LNCaP clone FGC (cell line): ENCODE measurements around the gene SNX33.
"Not testable (repeated sequence)": the region's sequence is repeated elsewhere in the genome, so short reads cannot be mapped to it uniquely, and the experiment has no call there.

Experiments used
- DNase-seq: peaks from one replicate; pipeline ENCODE4 v3.0.0-alpha.2; 2011; ENCODE audit warnings: low read depth
- H3K4me3 ChIP-seq: 2 replicates; pipeline ENCODE4 v1.5.1; 2011; ENCODE audit warnings: mild to moderate bottlenecking, low read depth, low read length, control low read depth
- CTCF ChIP-seq: IDR thresholded peaks from 2 replicates; pipeline ENCODE4 v1.5.1; 2012; ENCODE audit warnings: mild to moderate bottlenecking; ENCODE audit not compliant: control insufficient read depth, insufficient read depth; ENCODE audit errors: extremely low read depth

Gene SNX33

GRCh38 chr15:75680007-75680789 lies 32.5 kb downstream of the SNX33 start:
- DNase-seq: no peak
- no peak for TF ChIP-seq CTCF
- H3K4me3 ChIP-seq: no peak overlapping the region

- no peak for TF ChIP-seq CTCF
- no peak overlapping the region for H3K4me3 ChIP-seq
- DNase-seq: no peak
Observed at GRCh38 chr15:75682181-75683135, 34.7 kb downstream of the SNX33 start.

GRCh38 chr15:75683646-75684312 lies 36.1 kb downstream of the SNX33 start:
- not testable (repeated sequence) for H3K4me3 ChIP-seq, DNase-seq
- peak; percentile 84 for TF ChIP-seq CTCF

GRCh38 chr15:75684648-75685047 lies 36.9 kb downstream of the SNX33 start:
- 0 out of 2 replicates have a peak, but pooled peaks have one; percentile 20 for TF ChIP-seq CTCF

GRCh38 chr15:75685195-75685594 lies 37.5 kb downstream of the SNX33 start:
- TF ChIP-seq CTCF: no peak
- no peak overlapping the region for H3K4me3 ChIP-seq
- no peak for DNase-seq

More at GRCh38 chr15:75684648-75685047, 36.9 kb downstream of the SNX33 start:
- H3K4me3 ChIP-seq: no peak overlapping the region
- DNase-seq: no peak

GRCh38 chr15:75686212-75686642 lies 38.5 kb downstream of the SNX33 start:
- not testable (repeated sequence) for DNase-seq

More at GRCh38 chr15:75686212-75686642, 38.5 kb downstream of the SNX33 start:
- TF ChIP-seq CTCF: peak; percentile 60
- H3K4me3 ChIP-seq: not testable (repeated sequence)
